ENCODE results near the gene BUD13. TPM values are rescaled to one million over a fixed set of nuclear protein-coding genes. Genes with fewer than 3 reads are reported as not detected.

The BUD13 gene
- polyA plus RNA-seq, 1 of the 3 experiments (the other 2 are of a cell fraction), result 15.5 TPM

DNA sequence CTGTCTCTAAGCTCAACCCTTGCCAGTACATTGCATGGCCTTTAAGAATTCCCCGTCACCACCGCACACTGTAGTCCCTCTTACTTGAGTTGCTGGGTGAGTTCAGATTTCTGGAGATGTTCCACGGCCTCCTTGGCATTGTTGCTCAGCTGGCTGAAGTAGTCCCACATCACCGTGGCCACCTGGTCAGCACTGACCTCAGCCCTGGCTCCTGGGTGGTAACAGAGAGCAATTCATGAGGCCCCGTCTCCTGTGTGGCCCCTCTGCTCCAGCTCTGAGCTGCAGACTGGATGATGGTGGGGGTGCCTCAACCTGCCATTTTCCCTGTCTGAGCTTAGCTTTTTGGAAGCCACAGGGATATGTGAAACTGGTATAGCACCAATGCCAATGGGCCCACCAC is 49.8 kb upstream of the BUD13 start (continued):
- TF ChIP-seq, protein P1, sequence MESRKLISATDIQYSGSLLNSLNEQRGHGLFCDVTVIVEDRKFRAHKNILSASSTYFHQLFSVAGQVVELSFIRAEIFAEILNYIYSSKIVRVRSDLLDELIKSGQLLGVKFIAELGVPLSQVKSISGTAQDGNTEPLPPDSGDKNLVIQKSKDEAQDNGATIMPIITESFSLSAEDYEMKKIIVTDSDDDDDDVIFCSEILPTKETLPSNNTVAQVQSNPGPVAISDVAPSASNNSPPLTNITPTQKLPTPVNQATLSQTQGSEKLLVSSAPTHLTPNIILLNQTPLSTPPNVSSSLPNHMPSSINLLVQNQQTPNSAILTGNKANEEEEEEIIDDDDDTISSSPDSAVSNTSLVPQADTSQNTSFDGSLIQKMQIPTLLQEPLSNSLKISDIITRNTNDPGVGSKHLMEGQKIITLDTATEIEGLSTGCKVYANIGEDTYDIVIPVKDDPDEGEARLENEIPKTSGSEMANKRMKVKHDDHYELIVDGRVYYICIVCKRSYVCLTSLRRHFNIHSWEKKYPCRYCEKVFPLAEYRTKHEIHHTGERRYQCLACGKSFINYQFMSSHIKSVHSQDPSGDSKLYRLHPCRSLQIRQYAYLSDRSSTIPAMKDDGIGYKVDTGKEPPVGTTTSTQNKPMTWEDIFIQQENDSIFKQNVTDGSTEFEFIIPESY (IDR thresholded peaks at IDR 0.05; ENCODE audit: borderline replicate concordance, low read depth), result no peak
- TF ChIP-seq GATA2 (CRISPR knock-in tag; IDR thresholded peaks at IDR 0.05) (no peak), NRF1 (IDR thresholded peaks at IDR 0.05; ENCODE audit: low read depth, low read length) (no peak), ELF1 (IDR thresholded peaks at IDR 0.05) (no peak), RXRA (IDR thresholded peaks at IDR 0.05; ENCODE audit: borderline replicate concordance, low read depth) (no peak), SMC3 (IDR thresholded peaks at IDR 0.05; ENCODE audit: low read depth, low read length) (no peak)
- TF ChIP-seq, protein P2, sequence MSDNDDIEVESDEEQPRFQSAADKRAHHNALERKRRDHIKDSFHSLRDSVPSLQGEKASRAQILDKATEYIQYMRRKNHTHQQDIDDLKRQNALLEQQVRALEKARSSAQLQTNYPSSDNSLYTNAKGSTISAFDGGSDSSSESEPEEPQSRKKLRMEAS (IDR thresholded peaks at IDR 0.05; ENCODE audit: low read depth), result no peak

DNA sequence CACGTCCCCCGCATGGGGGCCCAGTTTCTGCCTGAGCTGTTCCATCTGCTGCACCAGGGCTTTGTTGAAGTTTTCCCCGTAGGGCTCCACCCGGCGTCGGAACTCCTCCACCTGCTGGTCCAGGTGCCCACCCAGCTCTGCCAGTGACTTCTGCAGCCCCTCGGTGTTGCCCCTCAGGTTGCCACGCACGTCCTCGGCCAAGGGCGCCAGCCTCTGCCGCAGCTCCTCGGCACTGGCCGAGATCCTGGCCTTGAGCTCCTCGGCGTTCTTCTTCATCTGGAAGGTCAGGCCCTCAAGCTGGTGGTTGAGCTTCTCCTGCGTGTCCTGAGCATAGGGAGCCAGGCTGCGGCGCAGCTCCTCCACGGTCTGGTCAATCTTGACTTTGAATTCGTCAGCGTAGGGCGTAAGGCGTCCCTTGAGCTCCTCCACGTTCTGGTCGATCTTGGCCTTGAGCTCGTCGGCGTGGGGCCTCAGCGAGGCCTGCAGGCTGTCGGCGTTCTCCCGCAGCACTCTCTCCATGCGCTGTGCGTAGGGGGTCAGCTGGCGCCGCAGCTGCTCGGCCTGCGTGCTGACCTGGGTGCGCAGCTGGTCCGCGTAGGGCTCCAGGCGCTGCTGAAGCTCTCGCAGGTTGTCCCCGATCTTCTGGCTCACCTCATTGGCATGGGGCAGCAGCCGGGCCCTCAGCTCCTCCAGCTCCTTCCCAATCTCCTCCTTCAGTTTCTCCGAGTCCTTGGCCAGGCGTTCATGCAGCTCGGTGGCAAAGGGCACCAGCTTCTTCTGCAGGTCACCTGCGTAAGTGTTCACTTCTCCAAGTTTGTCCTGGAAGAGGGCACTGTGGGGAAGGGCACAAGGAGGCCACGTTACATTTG is 48.5 kb upstream of the BUD13 start:
- Histone ChIP-seq H3K36me3 (replicated peaks in 1 of 2; ENCODE audit: control insufficient read depth in 1 of 2, insufficient read depth in 2 of 2, low read length in 1 of 2) (no peaks in the 10 kb centered on the region), H3K27ac (ENCODE audit: low read depth in 2 of 2, low read length in 1 of 2) (no peak overlapping the region), H4K20me1 (ENCODE audit: insufficient read depth) (no peaks in the 10 kb centered on the region), H3K4me3 (ENCODE audit: low read depth in 2 of 2, low read length in 1 of 2) (no peak overlapping the region), H3K4me1 (ENCODE audit: control insufficient read depth in 1 of 2, insufficient read depth in 2 of 2, low read depth in 1 of 2, low read length in 1 of 2) (no peaks in the 10 kb centered on the region), H3F3A (replicated peaks; ENCODE audit: insufficient read depth) (no peaks in the 10 kb centered on the region), H3K27me3 (ENCODE audit: insufficient read depth) (no peaks in the 10 kb centered on the region), H3K79me2 (ENCODE audit: insufficient read depth) (no peaks in the 10 kb centered on the region), H3K9me3 (no peaks in the 10 kb centered on the region), H3K9me2 (no peaks in the 10 kb centered on the region), H3K9ac (no peak overlapping the region), H2AFZ (ENCODE audit: low read depth) (no peak overlapping the region), H3K4me2 (no peak overlapping the region)
- TF ChIP-seq FOSL2 (IDR thresholded peaks at IDR 0.05; ENCODE audit: borderline replicate concordance, low read depth) (no peak), ELF1 (IDR thresholded peaks at IDR 0.05) (no peak), SIN3A (IDR thresholded peaks at IDR 0.05; ENCODE audit: borderline replicate concordance, low read depth, low read length) (no peak)
- TF ChIP-seq, protein P1 (IDR thresholded peaks at IDR 0.05; ENCODE audit: borderline replicate concordance, low read depth), result no peak
- 87% methylated on average over 46 of the region's 51 CpGs for WGBS (ENCODE audit: low lambda C conversion rate)
- CTCF ChIA-PET, result interaction anchor here (1.0 to 2.8 kb wide), 3 partner anchors 15 to 285 kb away, joined by 3 to 13 read pairs (median 3); no protein-coding TSS in a partner anchor
- DNase-seq, result no peak
- POLR2A ChIA-PET, result no interaction called here

Measured in SK-N-SH (cell line).